HL-60 (cell line): ENCODE results near the gene DOCK6.

Experiments used
- DNase-seq, 2 experiments: peaks; one replicate each; pipeline ENCODE4 v3.0.0-alpha.2; 2010 to 2020; ENCODE audit warnings: low read depth in 1 of 2, low spot score in 1 of 2
- H3K27ac ChIP-seq: fragments of 250-450 bp; sonication (Bioruptor Pico); replicated peaks from 2 replicates; pipeline ENCODE4 v1.5.1; 2020; ENCODE audit warnings: mild to moderate bottlenecking, moderate library complexity
- H3K27me3 ChIP-seq: fragments of 250-450 bp; sonication (Bioruptor Pico); 2 replicates; pipeline ENCODE4 v1.5.1; 2021; ENCODE audit warnings: mild to moderate bottlenecking, moderate library complexity; ENCODE audit not compliant: insufficient read depth, poor library complexity, severe bottlenecking
- H3K4me3 ChIP-seq: replicated peaks from 2 replicates; pipeline ENCODE4 v1.5.1; 2011; ENCODE audit warnings: mild to moderate bottlenecking, control low read depth, low read length; ENCODE audit not compliant: insufficient read depth
- GABPA ChIP-seq: IDR thresholded peaks from 2 replicates; pipeline ENCODE4 v1.6.1; 2012; ENCODE audit warnings: low read depth
- POLR2AphosphoS5 ChIP-seq: IDR thresholded peaks from 2 replicates; pipeline ENCODE4 v1.6.1; 2012; ENCODE audit warnings: low read depth
- SPI1 ChIP-seq: IDR thresholded peaks from 2 replicates; pipeline ENCODE4 v1.6.1; 2012; ENCODE audit warnings: low read depth, mild to moderate bottlenecking, borderline replicate concordance
- TF ChIP-seq, protein P1 (sequence below): IDR thresholded peaks from 2 replicates; pipeline ENCODE4 v1.6.1; 2012; ENCODE audit warnings: low read depth; ENCODE audit not compliant: insufficient replicate concordance
- TF ChIP-seq, protein P2 (sequence below): IDR thresholded peaks from one replicate; pipeline ENCODE4 v1.5.1; 2011; ENCODE audit warnings: low read length, control low read depth, inconsistent platforms; ENCODE audit not compliant: insufficient read depth

DOCK6 gene

DNA sequence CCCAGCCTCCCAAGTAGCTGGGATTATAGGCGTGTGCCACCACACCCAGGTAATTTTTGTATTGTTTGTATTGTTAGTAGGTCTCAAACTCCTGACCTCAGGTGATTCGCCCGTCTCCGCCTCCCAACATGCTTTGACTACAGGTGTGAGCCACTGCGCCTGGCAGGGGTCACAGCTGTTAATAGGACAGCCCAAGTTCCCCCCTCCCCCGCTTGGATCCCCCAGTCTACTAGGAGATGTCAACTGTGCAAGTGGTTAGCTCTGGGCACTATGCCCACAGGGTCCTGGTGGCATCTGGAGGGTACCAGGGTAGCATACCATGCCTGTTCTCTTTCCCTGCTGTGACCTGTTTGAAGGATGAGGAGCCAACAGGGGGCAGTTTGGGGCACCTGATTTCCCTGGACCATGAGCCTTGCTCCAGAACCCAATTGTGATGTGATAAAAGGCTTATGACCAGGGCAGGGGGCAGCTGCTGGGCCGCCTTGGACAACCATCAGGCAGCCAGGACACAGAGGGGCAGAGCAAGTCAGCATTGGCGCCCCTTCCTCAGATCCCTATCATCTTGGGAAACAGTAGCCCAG is 33.4 kb upstream of the DOCK6 start, which contains the start of gene TSPAN16:
Gene TSPAN16 (plus strand): TSS at position 496 of the 581 bp plus-strand sequence. CDS start 138 bp downstream, outside the sequence.
- H3K27ac ChIP-seq = peak within 1 kb of the TSS; percentile 74
- H3K4me3 ChIP-seq = no peak within 1 kb of the TSS
- no peak for DNase-seq
- no peaks in the 10 kb centered on the region for H3K27me3 ChIP-seq
- TF ChIP-seq POLR2AphosphoS5 (no peak), GABPA (no peak), SPI1 (no peak)
- TF ChIP-seq, protein P1, sequence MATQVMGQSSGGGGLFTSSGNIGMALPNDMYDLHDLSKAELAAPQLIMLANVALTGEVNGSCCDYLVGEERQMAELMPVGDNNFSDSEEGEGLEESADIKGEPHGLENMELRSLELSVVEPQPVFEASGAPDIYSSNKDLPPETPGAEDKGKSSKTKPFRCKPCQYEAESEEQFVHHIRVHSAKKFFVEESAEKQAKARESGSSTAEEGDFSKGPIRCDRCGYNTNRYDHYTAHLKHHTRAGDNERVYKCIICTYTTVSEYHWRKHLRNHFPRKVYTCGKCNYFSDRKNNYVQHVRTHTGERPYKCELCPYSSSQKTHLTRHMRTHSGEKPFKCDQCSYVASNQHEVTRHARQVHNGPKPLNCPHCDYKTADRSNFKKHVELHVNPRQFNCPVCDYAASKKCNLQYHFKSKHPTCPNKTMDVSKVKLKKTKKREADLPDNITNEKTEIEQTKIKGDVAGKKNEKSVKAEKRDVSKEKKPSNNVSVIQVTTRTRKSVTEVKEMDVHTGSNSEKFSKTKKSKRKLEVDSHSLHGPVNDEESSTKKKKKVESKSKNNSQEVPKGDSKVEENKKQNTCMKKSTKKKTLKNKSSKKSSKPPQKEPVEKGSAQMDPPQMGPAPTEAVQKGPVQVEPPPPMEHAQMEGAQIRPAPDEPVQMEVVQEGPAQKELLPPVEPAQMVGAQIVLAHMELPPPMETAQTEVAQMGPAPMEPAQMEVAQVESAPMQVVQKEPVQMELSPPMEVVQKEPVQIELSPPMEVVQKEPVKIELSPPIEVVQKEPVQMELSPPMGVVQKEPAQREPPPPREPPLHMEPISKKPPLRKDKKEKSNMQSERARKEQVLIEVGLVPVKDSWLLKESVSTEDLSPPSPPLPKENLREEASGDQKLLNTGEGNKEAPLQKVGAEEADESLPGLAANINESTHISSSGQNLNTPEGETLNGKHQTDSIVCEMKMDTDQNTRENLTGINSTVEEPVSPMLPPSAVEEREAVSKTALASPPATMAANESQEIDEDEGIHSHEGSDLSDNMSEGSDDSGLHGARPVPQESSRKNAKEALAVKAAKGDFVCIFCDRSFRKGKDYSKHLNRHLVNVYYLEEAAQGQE = no peak
- TF ChIP-seq, protein P2, sequence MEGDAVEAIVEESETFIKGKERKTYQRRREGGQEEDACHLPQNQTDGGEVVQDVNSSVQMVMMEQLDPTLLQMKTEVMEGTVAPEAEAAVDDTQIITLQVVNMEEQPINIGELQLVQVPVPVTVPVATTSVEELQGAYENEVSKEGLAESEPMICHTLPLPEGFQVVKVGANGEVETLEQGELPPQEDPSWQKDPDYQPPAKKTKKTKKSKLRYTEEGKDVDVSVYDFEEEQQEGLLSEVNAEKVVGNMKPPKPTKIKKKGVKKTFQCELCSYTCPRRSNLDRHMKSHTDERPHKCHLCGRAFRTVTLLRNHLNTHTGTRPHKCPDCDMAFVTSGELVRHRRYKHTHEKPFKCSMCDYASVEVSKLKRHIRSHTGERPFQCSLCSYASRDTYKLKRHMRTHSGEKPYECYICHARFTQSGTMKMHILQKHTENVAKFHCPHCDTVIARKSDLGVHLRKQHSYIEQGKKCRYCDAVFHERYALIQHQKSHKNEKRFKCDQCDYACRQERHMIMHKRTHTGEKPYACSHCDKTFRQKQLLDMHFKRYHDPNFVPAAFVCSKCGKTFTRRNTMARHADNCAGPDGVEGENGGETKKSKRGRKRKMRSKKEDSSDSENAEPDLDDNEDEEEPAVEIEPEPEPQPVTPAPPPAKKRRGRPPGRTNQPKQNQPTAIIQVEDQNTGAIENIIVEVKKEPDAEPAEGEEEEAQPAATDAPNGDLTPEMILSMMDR = no peak

DNA sequence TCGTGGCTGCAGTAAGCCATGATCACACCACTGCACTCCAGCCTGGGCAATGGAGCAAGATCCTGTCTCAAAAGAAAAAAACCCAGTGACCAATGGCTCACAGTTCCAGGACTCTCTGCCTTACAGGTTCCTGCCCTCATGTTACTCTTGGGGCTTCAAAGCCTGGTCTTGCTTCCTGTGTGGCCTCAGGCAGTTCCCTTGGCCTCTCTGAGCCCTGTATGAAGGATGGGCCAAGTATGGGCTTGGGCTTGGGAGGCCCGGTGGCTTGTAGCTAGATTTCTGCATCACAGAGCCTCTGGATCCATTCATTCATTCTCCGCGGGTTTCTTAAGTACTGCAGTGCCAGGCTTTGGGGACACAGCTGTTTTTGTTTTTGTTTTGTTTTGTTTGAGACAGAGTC is 32.9 kb upstream of the DOCK6 start:
- TF ChIP-seq, protein P2 = no peak
- no peak for TF ChIP-seq SPI1
- no peak for TF ChIP-seq POLR2AphosphoS5
- TF ChIP-seq, protein P1 = no peak
- TF ChIP-seq GABPA = no peak
- H3K27me3 ChIP-seq = no peaks in the 10 kb centered on the region
- no peak for DNase-seq
- no peak overlapping the region; the same call in 1 of the 2 replicates for H3K27ac ChIP-seq
- H3K4me3 ChIP-seq = no peak overlapping the region

DNA sequence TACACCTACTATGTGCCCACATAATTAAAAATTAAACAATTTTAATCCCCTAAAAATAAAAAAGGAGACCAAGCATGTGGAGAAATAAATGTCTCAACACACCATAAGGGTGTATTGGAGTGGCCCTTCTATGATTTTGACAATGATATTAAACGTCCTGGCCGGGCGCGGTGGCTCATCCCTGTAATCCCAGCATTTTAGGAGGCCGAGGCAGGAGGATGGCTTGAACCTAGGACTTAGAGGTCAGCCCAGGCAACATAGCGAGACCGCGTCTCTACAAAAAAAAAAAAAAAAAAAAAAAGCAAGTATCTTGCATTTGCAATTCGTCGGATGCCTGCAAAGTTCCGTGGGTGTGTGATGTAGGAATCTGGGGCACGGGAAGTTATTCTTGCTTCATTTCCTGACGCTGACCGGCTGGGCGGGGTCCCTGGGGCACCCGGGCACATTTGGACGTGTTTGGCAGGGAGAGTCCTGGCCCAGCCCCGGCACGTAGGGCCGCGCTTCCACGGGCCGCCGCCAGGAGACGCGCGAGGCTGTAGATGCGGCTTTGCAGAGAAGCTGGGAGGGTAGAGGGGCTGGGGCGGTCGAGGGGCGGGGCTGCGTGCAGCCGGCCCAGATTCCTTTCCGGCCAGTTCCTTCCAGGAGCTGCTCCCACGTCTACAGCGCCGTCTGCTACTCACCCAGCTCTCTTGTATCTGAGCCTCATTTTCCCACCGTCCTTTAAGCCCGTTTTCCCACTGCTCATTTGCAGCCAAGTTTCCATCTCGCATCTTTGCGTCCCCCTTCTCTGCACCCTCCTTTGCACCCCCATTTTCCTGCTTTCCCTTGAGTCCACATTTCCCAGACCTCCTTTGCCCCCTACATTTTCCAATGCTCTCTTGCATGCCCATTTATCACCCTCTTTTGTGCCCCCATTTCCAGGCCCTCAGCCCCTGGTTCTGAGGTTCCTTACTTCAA is 31.4 kb upstream of the DOCK6 start:
- TF ChIP-seq POLR2AphosphoS5 (peak; percentile 78), SPI1 (peak; percentile 46; the same call in 1 of the 2 replicates), GABPA (peak; percentile 43)
- TF ChIP-seq, protein P1 = no peak
- TF ChIP-seq, protein P2 = peak; percentile 94
- H3K27ac ChIP-seq = peak overlapping the region; percentile 28; the same call in 1 of the 2 replicates
- DNase-seq = peak; percentile 95 to 99
- no peaks in the 10 kb centered on the region for H3K27me3 ChIP-seq
- 0 out of 2 replicates have a peak overlapping the region, but pooled peaks have one; percentile 0 for H3K4me3 ChIP-seq
